HEK293T (cell line): ENCODE measurements around the gene FTL.

Experiments
- ARNT ChIP-seq: fragments of 450-650 bp; IDR thresholded peaks from 2 replicates; pipeline ENCODE4 v1.6.1; 2017; ENCODE audit warnings: mild to moderate bottlenecking
- FOXK2 ChIP-seq: fragments of 450-650 bp; IDR thresholded peaks from 2 replicates; pipeline ENCODE4 v1.6.1; 2016; ENCODE audit warnings: mild to moderate bottlenecking
- FOXM1 ChIP-seq: fragments of 450-650 bp; IDR thresholded peaks from 2 replicates; pipeline ENCODE4 v1.6.1; 2017; ENCODE audit warnings: mild to moderate bottlenecking, borderline replicate concordance
- NFRKB ChIP-seq: fragments of 450-650 bp; IDR thresholded peaks from 2 replicates; pipeline ENCODE4 v1.6.1; 2016; ENCODE audit warnings: mild to moderate bottlenecking, moderate library complexity
- ZNF384 ChIP-seq: fragments of 450-650 bp; IDR thresholded peaks from 2 replicates; pipeline ENCODE4 v1.6.1; 2016

DNA sequence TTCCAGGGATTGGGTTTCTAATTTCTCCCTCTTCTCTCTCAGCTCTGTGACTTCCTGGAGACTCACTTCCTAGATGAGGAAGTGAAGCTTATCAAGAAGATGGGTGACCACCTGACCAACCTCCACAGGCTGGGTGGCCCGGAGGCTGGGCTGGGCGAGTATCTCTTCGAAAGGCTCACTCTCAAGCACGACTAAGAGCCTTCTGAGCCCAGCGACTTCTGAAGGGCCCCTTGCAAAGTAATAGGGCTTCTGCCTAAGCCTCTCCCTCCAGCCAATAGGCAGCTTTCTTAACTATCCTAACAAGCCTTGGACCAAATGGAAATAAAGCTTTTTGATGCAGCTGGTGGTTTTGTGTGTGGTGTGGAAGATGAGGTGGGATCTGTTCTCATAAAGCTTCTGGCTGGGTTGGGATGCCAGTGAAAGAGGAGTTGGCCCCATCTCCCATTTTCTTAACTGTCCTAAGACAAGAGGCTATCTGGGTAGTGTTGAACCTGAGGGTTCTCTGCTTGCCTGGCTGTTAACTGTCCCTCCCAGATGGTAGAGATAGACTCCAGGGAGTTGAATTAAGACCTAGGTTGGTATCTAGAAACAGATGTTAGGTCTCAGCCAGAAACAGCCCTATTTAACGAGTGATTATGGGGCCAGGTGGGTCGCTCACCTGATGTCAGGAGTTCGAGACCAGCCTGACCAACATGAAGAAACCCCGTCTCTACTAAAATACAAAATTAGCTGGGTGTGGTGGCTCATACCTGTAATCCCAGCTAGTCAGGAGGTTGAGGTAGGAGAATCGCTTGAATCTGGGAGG, 1.6 kb downstream of the FTL start:
- TF ChIP-seq NFRKB (no peak), ARNT (no peak), FOXK2 (no peak), ZNF384 (no peak), FOXM1 (no peak)
